Ectodermal cell (in vitro differentiated cells): ENCODE measurements around the gene IQGAP2.

Source experiments
- H3K27ac ChIP-seq: 2 replicates; pipeline ENCODE4 v1.7.0; 2013; ENCODE audit warnings: mild to moderate bottlenecking, low read depth, low read length; ENCODE audit not compliant: insufficient read depth, poor library complexity, severe bottlenecking
- H3K27me3 ChIP-seq: 2 replicates; pipeline ENCODE4 v1.7.0; 2013; ENCODE audit warnings: mild to moderate bottlenecking, low read length; ENCODE audit not compliant: insufficient read depth, control insufficient read depth, poor library complexity, severe bottlenecking
- H3K36me3 ChIP-seq: one replicate; pipeline ENCODE4 v1.7.0; 2013; ENCODE audit warnings: low read length; ENCODE audit not compliant: control insufficient read depth, insufficient read depth
- H3K4me1 ChIP-seq: one replicate; pipeline ENCODE4 v1.7.0; 2013; ENCODE audit warnings: low read length; ENCODE audit not compliant: control insufficient read depth, insufficient read depth
- H3K4me3 ChIP-seq: 2 replicates; pipeline ENCODE4 v1.7.0; 2013; ENCODE audit warnings: low read depth, low read length, control low read depth; ENCODE audit not compliant: insufficient read depth
- H3K9me3 ChIP-seq: 2 replicates; pipeline ENCODE4 v1.7.0; 2013; ENCODE audit warnings: mild to moderate bottlenecking, low read length, moderate library complexity; ENCODE audit not compliant: control insufficient read depth
- WGBS, 2 experiments: methylation state at CpG; one replicate each; pipeline ENCODE4 v1.1.7; 2013; ENCODE audit warnings: missing lambda C conversion rate in 2 of 2; 5-methylcytosine and 5-hydroxymethylcytosine counted together

The IQGAP2 gene

GRCh38 chr5:76475385-76475784, 72.3 kb downstream of the IQGAP2 start:
- Histone ChIP-seq H3K9me3 (no peaks in the 10 kb centered on the region), H3K36me3 (no peaks in the 10 kb centered on the region), H3K4me1 (peaks cover 8% of the 10 kb centered on the region), H3K4me3 (no peak overlapping the region), H3K27me3 (no peaks in the 10 kb centered on the region), H3K27ac (no peak overlapping the region)
- 95% methylated on average over 3 of the region's 3 CpGs for WGBS, 2 experiments

GRCh38 chr5:76475936-76476335, 72.9 kb downstream of the IQGAP2 start:
- Histone ChIP-seq H3K4me1 (peaks cover 8% of the 10 kb centered on the region), H3K9me3 (no peaks in the 10 kb centered on the region), H3K27ac (no peak overlapping the region), H3K27me3 (no peaks in the 10 kb centered on the region), H3K4me3 (no peak overlapping the region), H3K36me3 (no peaks in the 10 kb centered on the region)
- 90 to 94% methylated on average over 2 of the region's 2 CpGs for whole genome bisulfite sequencing, 2 experiments

- Histone ChIP-seq H3K27ac (no peak overlapping the region), H3K36me3 (no peaks in the 10 kb centered on the region), H3K27me3 (no peaks in the 10 kb centered on the region), H3K4me3 (no peak overlapping the region), H3K4me1 (peaks cover 8% of the 10 kb centered on the region), H3K9me3 (no peaks in the 10 kb centered on the region)
- 93 to 95% methylated on average over 2 to 3 of the region's 3 CpGs for WGBS, 2 experiments
Observed at GRCh38 chr5:76476474-76477038, 73.5 kb downstream of the IQGAP2 start.

- Histone ChIP-seq H3K27ac (no peak overlapping the region), H3K27me3 (no peaks in the 10 kb centered on the region), H3K4me3 (no peak overlapping the region), H3K4me1 (peaks cover 8% of the 10 kb centered on the region), H3K36me3 (no peaks in the 10 kb centered on the region), H3K9me3 (no peaks in the 10 kb centered on the region)
- WGBS, 2 experiments, result 82 to 98% methylated on average over 1 to 2 of the region's 2 CpGs
Observed at GRCh38 chr5:76477061-76477460, 74.0 kb downstream of the IQGAP2 start.

- Histone ChIP-seq H3K27me3 (no peaks in the 10 kb centered on the region), H3K4me1 (peaks cover 4% of the 10 kb centered on the region), H3K36me3 (no peaks in the 10 kb centered on the region), H3K27ac (no peak overlapping the region), H3K4me3 (no peak overlapping the region), H3K9me3 (no peaks in the 10 kb centered on the region)
Observed at GRCh38 chr5:76477571-76477970, 74.5 kb downstream of the IQGAP2 start.

GRCh38 chr5:76479281-76479680, 76.2 kb downstream of the IQGAP2 start:
- H3K27me3 ChIP-seq, result no peaks in the 10 kb centered on the region
- 86 to 91% methylated on average over 2 to 4 of the region's 4 CpGs for WGBS, 2 experiments

GRCh38 chr5:76479973-76480667, 77.0 kb downstream of the IQGAP2 start:
- Histone ChIP-seq H3K4me3 (no peak overlapping the region), H3K4me1 (peaks cover 4% of the 10 kb centered on the region), H3K36me3 (no peaks in the 10 kb centered on the region), H3K27ac (no peak overlapping the region), H3K27me3 (no peaks in the 10 kb centered on the region), H3K9me3 (no peaks in the 10 kb centered on the region)
- 87 to 90% methylated on average over 4 of the region's 4 CpGs for WGBS, 2 experiments

More at GRCh38 chr5:76479281-76479680, 76.2 kb downstream of the IQGAP2 start:
- Histone ChIP-seq H3K4me3 (no peak overlapping the region), H3K4me1 (peaks cover 4% of the 10 kb centered on the region), H3K27ac (no peak overlapping the region), H3K36me3 (no peaks in the 10 kb centered on the region), H3K9me3 (no peaks in the 10 kb centered on the region)

GRCh38 chr5:76482984-76483383, 79.9 kb downstream of the IQGAP2 start:
- Histone ChIP-seq H3K4me1 (peaks cover 4% of the 10 kb centered on the region), H3K36me3 (no peaks in the 10 kb centered on the region), H3K27me3 (no peaks in the 10 kb centered on the region), H3K4me3 (no peak overlapping the region), H3K27ac (no peak overlapping the region), H3K9me3 (no peaks in the 10 kb centered on the region)
- WGBS, 2 experiments, result 90 to 95% methylated on average over 2 to 3 of the region's 4 CpGs

- Histone ChIP-seq H3K27ac (no peak overlapping the region), H3K36me3 (no peaks in the 10 kb centered on the region), H3K4me3 (no peak overlapping the region), H3K27me3 (no peaks in the 10 kb centered on the region), H3K4me1 (peaks cover 4% of the 10 kb centered on the region), H3K9me3 (no peaks in the 10 kb centered on the region)
- 71 to 79% methylated on average over 5 of the region's 5 CpGs for WGBS, 2 experiments
Observed at GRCh38 chr5:76483433-76483832, 80.3 kb downstream of the IQGAP2 start.

GRCh38 chr5:76483881-76484280, 80.8 kb downstream of the IQGAP2 start:
- no peaks in the 10 kb centered on the region for H3K9me3 ChIP-seq
- no peak overlapping the region for H3K27ac ChIP-seq
- no peaks in the 10 kb centered on the region for H3K36me3 ChIP-seq
- peaks cover 9% of the 10 kb centered on the region for H3K4me1 ChIP-seq
- H3K4me3 ChIP-seq, result no peak overlapping the region
- 92 to 94% methylated on average over 4 of the region's 4 CpGs for WGBS, 2 experiments
- no peaks in the 10 kb centered on the region for H3K27me3 ChIP-seq
